Left ventricle myocardium inferior (tissue), 1 donor: ENCODE measurements around the gene SPATA2. TPM values are rescaled to one million over a fixed set of nuclear protein-coding genes. Genes with fewer than 3 reads are reported as not detected.

Experiments
- DNase-seq: peaks from one replicate; pipeline ENCODE4 v3.0.0-alpha.2; 2020
- H3K27ac ChIP-seq: fragments of 200-600 bp; replicated peaks from 2 replicates; pipeline ENCODE4 v1.8.0; 2021
- H3K27me3 ChIP-seq: fragments of 200-600 bp; 2 replicates; pipeline ENCODE4 v1.8.0; 2021; ENCODE audit warnings: low read depth
- H3K36me3 ChIP-seq: fragments of 200-600 bp; 2 replicates; pipeline ENCODE4 v1.8.0; 2021
- H3K4me1 ChIP-seq: fragments of 200-600 bp; 2 replicates; pipeline ENCODE4 v1.8.0; 2021
- H3K4me3 ChIP-seq: fragments of 200-600 bp; 2 replicates; pipeline ENCODE4 v1.8.0; 2021; ENCODE audit warnings: mild to moderate bottlenecking, moderate library complexity
- H3K9me3 ChIP-seq: fragments of 200-600 bp; replicated peaks from 2 replicates; pipeline ENCODE4 v1.8.0; 2021
- intact Hi-C: fragments of 100-400 bp; cut with micrococcal nuclease; formaldehyde crosslinking; loops from one replicate; pipeline ENCODE4 v1.11.0; 2022
- total RNA-seq: library from RNA; stranded (reverse); fragmentation: NEBNext Ultra II Directional; extraction: Animal tissue kit (Norgen Biotek cat#: 25700); gene quantifications from one replicate; pipeline ENCODE4 v1.2.1, GENCODE V29; 2021
- TF ChIP-seq, protein P1 (sequence below): fragments of 200-600 bp; IDR thresholded peaks from 2 replicates; pipeline ENCODE4 v1.8.0; 2021; ENCODE audit warnings: antibody characterized with exemption, mild to moderate bottlenecking, borderline replicate concordance
- donor health status: DM: no; HTN: yes; CAD: no; lungs with severe emphysema.

SPATA2 gene
- total RNA-seq, 1 donor from 2014 or later: 7.6 TPM

DNA sequence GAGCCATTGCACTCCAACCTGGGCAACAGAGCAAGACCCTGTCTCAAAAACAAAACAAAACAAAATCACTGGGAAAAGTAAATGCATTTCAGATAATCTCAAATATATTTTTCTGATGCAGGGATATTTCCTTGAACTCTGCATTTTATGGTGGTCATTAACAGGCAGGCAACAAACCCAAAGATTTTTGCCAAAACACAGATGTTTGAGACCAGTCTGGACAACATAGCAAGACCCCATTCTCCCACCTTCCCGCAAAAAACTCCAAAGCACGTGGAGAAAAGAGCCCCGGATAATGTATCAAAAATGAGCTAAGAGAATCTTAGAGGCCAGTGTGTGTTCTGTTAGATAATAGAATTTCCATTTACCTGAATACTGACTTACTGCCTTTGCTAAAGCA is 58.4 kb downstream of the SPATA2 start:
- TF ChIP-seq, protein P1, sequence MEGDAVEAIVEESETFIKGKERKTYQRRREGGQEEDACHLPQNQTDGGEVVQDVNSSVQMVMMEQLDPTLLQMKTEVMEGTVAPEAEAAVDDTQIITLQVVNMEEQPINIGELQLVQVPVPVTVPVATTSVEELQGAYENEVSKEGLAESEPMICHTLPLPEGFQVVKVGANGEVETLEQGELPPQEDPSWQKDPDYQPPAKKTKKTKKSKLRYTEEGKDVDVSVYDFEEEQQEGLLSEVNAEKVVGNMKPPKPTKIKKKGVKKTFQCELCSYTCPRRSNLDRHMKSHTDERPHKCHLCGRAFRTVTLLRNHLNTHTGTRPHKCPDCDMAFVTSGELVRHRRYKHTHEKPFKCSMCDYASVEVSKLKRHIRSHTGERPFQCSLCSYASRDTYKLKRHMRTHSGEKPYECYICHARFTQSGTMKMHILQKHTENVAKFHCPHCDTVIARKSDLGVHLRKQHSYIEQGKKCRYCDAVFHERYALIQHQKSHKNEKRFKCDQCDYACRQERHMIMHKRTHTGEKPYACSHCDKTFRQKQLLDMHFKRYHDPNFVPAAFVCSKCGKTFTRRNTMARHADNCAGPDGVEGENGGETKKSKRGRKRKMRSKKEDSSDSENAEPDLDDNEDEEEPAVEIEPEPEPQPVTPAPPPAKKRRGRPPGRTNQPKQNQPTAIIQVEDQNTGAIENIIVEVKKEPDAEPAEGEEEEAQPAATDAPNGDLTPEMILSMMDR: no peak

DNA sequence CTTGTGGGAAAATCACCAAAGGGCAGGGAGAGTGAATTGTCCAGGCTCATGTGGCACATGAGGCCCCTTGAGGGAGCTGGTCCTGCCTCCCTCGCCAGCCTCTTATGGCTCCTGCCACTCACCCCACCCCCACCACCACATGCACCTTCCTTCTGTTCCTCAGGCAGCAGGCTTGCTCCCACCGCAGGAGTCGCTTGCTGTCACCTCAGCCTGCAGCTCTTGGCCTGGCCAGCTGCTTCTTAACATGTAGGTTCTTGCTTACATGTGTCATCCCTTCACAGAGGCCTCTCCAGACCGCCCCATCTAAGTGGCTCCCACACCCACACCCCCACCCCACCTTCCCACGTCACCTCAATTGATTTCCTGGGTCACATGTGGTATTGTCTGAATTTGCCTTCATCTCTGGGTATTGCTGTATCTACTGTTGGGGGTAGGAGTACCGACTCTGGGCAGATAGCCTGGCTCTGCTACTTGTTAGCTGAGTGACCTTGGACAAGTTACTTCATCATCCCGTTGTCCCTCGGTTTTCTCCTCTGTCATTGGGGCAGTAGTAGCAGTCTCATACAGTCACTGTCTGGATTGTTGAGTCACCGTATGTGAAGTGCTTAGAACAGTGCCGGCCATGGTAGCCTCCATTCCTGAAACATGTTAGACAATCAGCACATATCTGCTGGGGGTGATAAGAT is 61.0 kb downstream of the SPATA2 start:
- peaks cover 44% of the 10 kb centered on the region for H3K4me1 ChIP-seq
- intact Hi-C loops: no loop called here
- H3K36me3 ChIP-seq: peaks cover 44% of the 10 kb centered on the region
- no peaks in the 10 kb centered on the region for H3K27me3 ChIP-seq
- no peaks in the 10 kb centered on the region for H3K9me3 ChIP-seq
- H3K4me3 ChIP-seq: no peak overlapping the region
- DNase-seq: no peak
- no peak overlapping the region for H3K27ac ChIP-seq
- TF ChIP-seq, protein P1: no peak

More for the DNA sequence above, 58.4 kb downstream of the SPATA2 start:
- intact Hi-C loops: no loop called here
- H3K36me3 ChIP-seq: peaks cover 49% of the 10 kb centered on the region
- H3K27ac ChIP-seq: no peak overlapping the region
- peaks cover 24% of the 10 kb centered on the region for H3K4me1 ChIP-seq
- no peaks in the 10 kb centered on the region for H3K27me3 ChIP-seq
- H3K4me3 ChIP-seq: no peak overlapping the region
- H3K9me3 ChIP-seq: no peaks in the 10 kb centered on the region
- DNase-seq: no peak

DNA sequence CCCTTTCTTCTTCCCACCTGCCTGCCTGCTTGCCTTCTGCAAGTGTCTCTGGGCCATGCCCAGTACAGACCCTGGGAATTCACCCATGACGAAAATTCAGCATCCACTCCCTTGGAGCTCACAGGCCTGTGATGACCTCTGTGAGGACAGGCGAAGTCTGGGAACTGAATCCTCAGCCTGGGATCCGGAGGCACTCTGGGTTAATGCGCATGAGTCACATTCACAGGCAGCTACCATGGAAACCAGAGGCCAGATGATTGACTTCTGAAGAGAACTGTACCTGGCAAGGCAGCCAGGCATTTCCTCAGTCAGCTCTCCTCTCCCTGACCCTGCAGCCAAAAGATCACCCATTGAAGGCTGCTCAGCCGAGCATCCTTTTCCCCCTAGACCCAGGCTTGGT is 61.7 kb downstream of the SPATA2 start:
- H3K36me3 ChIP-seq: peaks cover 51% of the 10 kb centered on the region
- DNase-seq: no peak
- peaks cover 39% of the 10 kb centered on the region for H3K4me1 ChIP-seq
- TF ChIP-seq, protein P1: no peak
- no peaks in the 10 kb centered on the region for H3K27me3 ChIP-seq
- no peaks in the 10 kb centered on the region for H3K9me3 ChIP-seq
- intact Hi-C loops: no loop called here
- no peak overlapping the region for H3K27ac ChIP-seq
- H3K4me3 ChIP-seq: no peak overlapping the region

Other genes with a start within 250 kb of the SPATA2 start
- 31.0 TPM for gene B4GALT5, start 201.7 kb downstream of the SPATA2 start, total RNA-seq
- 4.6 TPM for gene SLC9A8, start 102.7 kb downstream of the SPATA2 start, total RNA-seq
- 50.8 TPM for gene RNF114, start 20.9 kb upstream of the SPATA2 start, total RNA-seq
- 0.69 TPM for gene SNAI1, start 67.5 kb upstream of the SPATA2 start, total RNA-seq
- gene UBE2V1, start 197.6 kb upstream of the SPATA2 start, total RNA-seq: 77.1 TPM
- gene PEDS1, start 238.2 kb upstream of the SPATA2 start, total RNA-seq: 17.3 TPM